WTC11 (cell line): ENCODE measurements around the gene MARK3. TPM values are rescaled to one million over a fixed set of nuclear protein-coding genes. Genes with fewer than 3 reads are reported as not detected.

Experiments
- ATAC-seq: fragments of 200-7000 bp; cut with Tn5 transposase; 2 replicates; pipeline ENCODE4 v1.10.0; 2021; ENCODE audit warnings: mild to moderate bottlenecking, moderate library complexity
- CTCF ChIA-PET: fragments of 300-600 bp; sonication (Branson Sonifier 250); formaldehyde crosslinking; loops from one replicate; lab custom pipeline; 2021; ENCODE audit warnings: antibody characterized with exemption; lab: Charles Lee
- POLR2A ChIA-PET: fragments of 350-600 bp; sonication (Branson Sonifier 250); formaldehyde crosslinking; loops from one replicate; lab custom pipeline; 2021; ENCODE audit warnings: antibody characterized with exemption; lab: Charles Lee
- DNase-seq: peaks from one replicate; pipeline ENCODE4 v3.0.0; 2021; ENCODE audit warnings: low spot score
- H3K27ac Mint-ChIP-seq: 2 replicates; pipeline ENCODE4 v1.8.0; 2021; ENCODE audit warnings: mixed read lengths
- H3K27me3 Mint-ChIP-seq: 2 replicates; pipeline ENCODE4 v1.8.0; 2021; ENCODE audit warnings: low read depth, mild to moderate bottlenecking, moderate library complexity, mixed read lengths
- H3K36me3 Mint-ChIP-seq: 2 replicates; pipeline ENCODE4 v1.8.0; 2021; ENCODE audit warnings: mixed read lengths
- H3K4me1 Mint-ChIP-seq: 2 replicates; pipeline ENCODE4 v1.8.0; 2022; ENCODE audit warnings: mixed read lengths
- H3K4me3 Mint-ChIP-seq: 2 replicates; pipeline ENCODE4 v1.8.0; 2021; ENCODE audit warnings: mild to moderate bottlenecking, moderate library complexity, mixed read lengths
- H3K9me3 Mint-ChIP-seq: 2 replicates; pipeline ENCODE4 v1.8.0; 2021; ENCODE audit warnings: mixed read lengths
- CREB1 ChIP-seq: sonication (generic); formaldehyde crosslinking; IDR thresholded peaks from 2 replicates; pipeline ENCODE4 v1.8.0; 2023; ENCODE audit warnings: mild to moderate bottlenecking, missing genetic modification reagents
- FOXK1 ChIP-seq: sonication (generic); formaldehyde crosslinking; IDR thresholded peaks from 2 replicates; pipeline ENCODE4 v1.8.0; 2022; ENCODE audit warnings: mild to moderate bottlenecking, moderate library complexity, missing genetic modification reagents
- FOXP1 ChIP-seq: sonication (generic); formaldehyde crosslinking; IDR thresholded peaks from 2 replicates; pipeline ENCODE4 v1.8.0; 2022; ENCODE audit warnings: missing genetic modification reagents, mild to moderate bottlenecking, moderate library complexity, borderline replicate concordance
- GRHL2 ChIP-seq: fragments of 250-450 bp; sonication (Bioruptor Pico); IDR thresholded peaks from 2 replicates; pipeline ENCODE4 v1.8.0; 2022; ENCODE audit warnings: mild to moderate bottlenecking, moderate library complexity; ENCODE audit not compliant: insufficient replicate concordance, severe bottlenecking
- TEAD4 ChIP-seq: sonication (generic); formaldehyde crosslinking; IDR thresholded peaks from 2 replicates; pipeline ENCODE4 v1.8.0; 2022; ENCODE audit warnings: mild to moderate bottlenecking, missing genetic modification reagents
- ZNF121 ChIP-seq: sonication (generic); formaldehyde crosslinking; IDR thresholded peaks from 2 replicates; pipeline ENCODE4 v1.8.0; 2023; ENCODE audit warnings: missing genetic modification reagents
- ZNF263 ChIP-seq: sonication (generic); formaldehyde crosslinking; IDR thresholded peaks from 2 replicates; pipeline ENCODE4 v1.8.1; 2022; ENCODE audit warnings: low read depth, mild to moderate bottlenecking, moderate library complexity, missing genetic modification reagents
- ZNF416 ChIP-seq: fragments of 250-450 bp; sonication (Bioruptor Pico); IDR thresholded peaks from 2 replicates; pipeline ENCODE4 v1.9.0; 2021; ENCODE audit warnings: mild to moderate bottlenecking, inconsistent platforms
- total RNA-seq: library from RNA; stranded (reverse); gene quantifications from 3 replicates; pipeline ENCODE4 v1.2.3, GENCODE V29; 2021
- TF ChIP-seq, protein P1 (sequence below): sonication (generic); formaldehyde crosslinking; conservative IDR thresholded peaks from 2 replicates; pipeline ENCODE4 v1.8.1; 2023; ENCODE audit warnings: mild to moderate bottlenecking, low read depth, missing genetic modification reagents, moderate library complexity
- TF ChIP-seq, protein P2 (sequence below): sonication (generic); formaldehyde crosslinking; IDR thresholded peaks from 2 replicates; pipeline ENCODE4 v1.8.0; 2023; ENCODE audit warnings: missing genetic modification reagents, mild to moderate bottlenecking, borderline replicate concordance
- TF ChIP-seq, protein P3 (sequence below): fragments of 250-450 bp; sonication (Bioruptor Pico); IDR thresholded peaks from 2 replicates; pipeline ENCODE4 v1.8.0; 2021; ENCODE audit warnings: mild to moderate bottlenecking
- TF ChIP-seq, protein P4 (sequence below): fragments of 200-600 bp; IDR thresholded peaks from 2 replicates; pipeline ENCODE4 v1.8.0; 2022; ENCODE audit warnings: antibody characterized with exemption
- TF ChIP-seq, protein P5 (sequence below): sonication (generic); formaldehyde crosslinking; IDR thresholded peaks from 2 replicates; pipeline ENCODE4 v1.8.1; 2023; ENCODE audit warnings: mild to moderate bottlenecking, missing genetic modification reagents
- TF ChIP-seq, protein P6 (sequence below): sonication (generic); formaldehyde crosslinking; IDR thresholded peaks from 2 replicates; pipeline ENCODE4 v1.8.1; 2022; ENCODE audit warnings: mild to moderate bottlenecking, missing genetic modification reagents, moderate library complexity, borderline replicate concordance
- TF ChIP-seq, protein P7 (sequence below): sonication (generic); formaldehyde crosslinking; IDR thresholded peaks from 2 replicates; pipeline ENCODE4 v1.8.0; 2022; ENCODE audit warnings: mild to moderate bottlenecking, missing genetic modification reagents

MARK3 gene
- total RNA-seq, 1 experiment from 2014 or later: 93.7 TPM

DNA sequence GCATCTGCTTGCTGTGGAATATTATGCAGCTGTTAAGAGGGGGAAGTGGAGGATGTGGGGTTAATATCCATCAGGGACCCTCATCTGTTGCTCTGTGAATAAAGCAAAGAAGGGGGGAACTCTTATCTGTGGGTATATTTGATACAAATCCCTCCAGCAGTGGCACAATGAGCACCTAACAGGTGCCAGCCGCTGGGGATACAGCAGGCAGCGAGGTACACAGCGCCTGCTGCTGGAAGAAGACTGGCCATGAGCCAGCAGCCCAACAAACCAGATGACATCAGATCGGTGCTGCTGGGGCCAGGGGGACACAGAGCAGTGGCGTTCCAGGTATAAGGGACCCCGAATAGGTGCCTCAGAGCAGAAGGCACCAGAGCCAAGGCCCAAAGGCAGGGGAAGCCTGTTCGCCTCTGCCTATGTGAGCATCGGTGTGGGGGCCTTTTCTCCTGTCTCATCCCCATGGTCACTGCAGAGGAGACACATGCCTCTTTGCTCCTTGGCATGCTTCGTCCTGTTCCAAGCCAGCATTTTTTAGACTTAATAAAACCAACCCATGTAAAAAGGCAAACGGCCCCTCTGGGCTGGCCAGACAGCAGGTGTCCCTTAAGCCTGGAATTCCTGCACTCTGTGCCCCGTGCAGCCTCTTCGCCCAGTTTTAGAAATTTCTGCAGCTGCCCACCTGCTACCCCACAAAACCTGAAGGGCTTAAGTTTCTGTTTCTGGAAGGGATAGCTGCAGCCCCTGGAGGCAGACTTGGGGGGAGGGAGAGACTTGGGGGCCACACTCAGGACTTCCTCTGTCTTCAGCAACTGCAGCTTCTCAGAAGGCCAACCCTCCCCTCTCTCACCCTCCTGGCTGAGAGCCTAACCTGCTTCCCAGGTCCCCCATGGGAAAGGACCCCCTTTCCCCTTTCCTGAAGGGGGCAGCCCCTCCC is 139.1 kb downstream of the MARK3 start:
- no peaks in the 10 kb centered on the region for H3K9me3 Mint-ChIP-seq
- H3K27me3 Mint-ChIP-seq: peaks cover 27% of the 10 kb centered on the region
- DNase-seq (no peak), ATAC-seq (no peak)
- H3K27ac Mint-ChIP-seq: no peak overlapping the region
- peak overlapping the region; percentile 62 for H3K4me3 Mint-ChIP-seq
- H3K4me1 Mint-ChIP-seq: peaks cover 17% of the 10 kb centered on the region
- ChIA-PET POLR2A (interaction anchor here (0.7 to 8.3 kb wide), 3 partner anchors 15 to 191 kb away, joined by 3 to 65 read pairs (median 3); partner anchors contain the start of gene ZFYVE21), CTCF (interaction anchor here (3.4 to 12.2 kb wide), 2 partner anchors 19 to 420 kb away, joined by 11 to 455 read pairs; no protein-coding TSS in a partner anchor)
- peaks cover 8% of the 10 kb centered on the region for H3K36me3 Mint-ChIP-seq
- no peak for TF ChIP-seq FOXP1
- TF ChIP-seq GRHL2 (CRISPR knock-in tag): no peak
- TF ChIP-seq, protein P1, sequence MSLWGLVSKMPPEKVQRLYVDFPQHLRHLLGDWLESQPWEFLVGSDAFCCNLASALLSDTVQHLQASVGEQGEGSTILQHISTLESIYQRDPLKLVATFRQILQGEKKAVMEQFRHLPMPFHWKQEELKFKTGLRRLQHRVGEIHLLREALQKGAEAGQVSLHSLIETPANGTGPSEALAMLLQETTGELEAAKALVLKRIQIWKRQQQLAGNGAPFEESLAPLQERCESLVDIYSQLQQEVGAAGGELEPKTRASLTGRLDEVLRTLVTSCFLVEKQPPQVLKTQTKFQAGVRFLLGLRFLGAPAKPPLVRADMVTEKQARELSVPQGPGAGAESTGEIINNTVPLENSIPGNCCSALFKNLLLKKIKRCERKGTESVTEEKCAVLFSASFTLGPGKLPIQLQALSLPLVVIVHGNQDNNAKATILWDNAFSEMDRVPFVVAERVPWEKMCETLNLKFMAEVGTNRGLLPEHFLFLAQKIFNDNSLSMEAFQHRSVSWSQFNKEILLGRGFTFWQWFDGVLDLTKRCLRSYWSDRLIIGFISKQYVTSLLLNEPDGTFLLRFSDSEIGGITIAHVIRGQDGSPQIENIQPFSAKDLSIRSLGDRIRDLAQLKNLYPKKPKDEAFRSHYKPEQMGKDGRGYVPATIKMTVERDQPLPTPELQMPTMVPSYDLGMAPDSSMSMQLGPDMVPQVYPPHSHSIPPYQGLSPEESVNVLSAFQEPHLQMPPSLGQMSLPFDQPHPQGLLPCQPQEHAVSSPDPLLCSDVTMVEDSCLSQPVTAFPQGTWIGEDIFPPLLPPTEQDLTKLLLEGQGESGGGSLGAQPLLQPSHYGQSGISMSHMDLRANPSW: no peak
- TF ChIP-seq TEAD4 (CRISPR knock-in tag): no peak
- TF ChIP-seq CREB1 (CRISPR knock-in tag): no peak
- TF ChIP-seq, protein P2, sequence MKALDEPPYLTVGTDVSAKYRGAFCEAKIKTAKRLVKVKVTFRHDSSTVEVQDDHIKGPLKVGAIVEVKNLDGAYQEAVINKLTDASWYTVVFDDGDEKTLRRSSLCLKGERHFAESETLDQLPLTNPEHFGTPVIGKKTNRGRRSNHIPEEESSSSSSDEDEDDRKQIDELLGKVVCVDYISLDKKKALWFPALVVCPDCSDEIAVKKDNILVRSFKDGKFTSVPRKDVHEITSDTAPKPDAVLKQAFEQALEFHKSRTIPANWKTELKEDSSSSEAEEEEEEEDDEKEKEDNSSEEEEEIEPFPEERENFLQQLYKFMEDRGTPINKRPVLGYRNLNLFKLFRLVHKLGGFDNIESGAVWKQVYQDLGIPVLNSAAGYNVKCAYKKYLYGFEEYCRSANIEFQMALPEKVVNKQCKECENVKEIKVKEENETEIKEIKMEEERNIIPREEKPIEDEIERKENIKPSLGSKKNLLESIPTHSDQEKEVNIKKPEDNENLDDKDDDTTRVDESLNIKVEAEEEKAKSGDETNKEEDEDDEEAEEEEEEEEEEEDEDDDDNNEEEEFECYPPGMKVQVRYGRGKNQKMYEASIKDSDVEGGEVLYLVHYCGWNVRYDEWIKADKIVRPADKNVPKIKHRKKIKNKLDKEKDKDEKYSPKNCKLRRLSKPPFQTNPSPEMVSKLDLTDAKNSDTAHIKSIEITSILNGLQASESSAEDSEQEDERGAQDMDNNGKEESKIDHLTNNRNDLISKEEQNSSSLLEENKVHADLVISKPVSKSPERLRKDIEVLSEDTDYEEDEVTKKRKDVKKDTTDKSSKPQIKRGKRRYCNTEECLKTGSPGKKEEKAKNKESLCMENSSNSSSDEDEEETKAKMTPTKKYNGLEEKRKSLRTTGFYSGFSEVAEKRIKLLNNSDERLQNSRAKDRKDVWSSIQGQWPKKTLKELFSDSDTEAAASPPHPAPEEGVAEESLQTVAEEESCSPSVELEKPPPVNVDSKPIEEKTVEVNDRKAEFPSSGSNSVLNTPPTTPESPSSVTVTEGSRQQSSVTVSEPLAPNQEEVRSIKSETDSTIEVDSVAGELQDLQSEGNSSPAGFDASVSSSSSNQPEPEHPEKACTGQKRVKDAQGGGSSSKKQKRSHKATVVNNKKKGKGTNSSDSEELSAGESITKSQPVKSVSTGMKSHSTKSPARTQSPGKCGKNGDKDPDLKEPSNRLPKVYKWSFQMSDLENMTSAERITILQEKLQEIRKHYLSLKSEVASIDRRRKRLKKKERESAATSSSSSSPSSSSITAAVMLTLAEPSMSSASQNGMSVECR (CRISPR knock-in tag): no peak
- TF ChIP-seq, protein P3, sequence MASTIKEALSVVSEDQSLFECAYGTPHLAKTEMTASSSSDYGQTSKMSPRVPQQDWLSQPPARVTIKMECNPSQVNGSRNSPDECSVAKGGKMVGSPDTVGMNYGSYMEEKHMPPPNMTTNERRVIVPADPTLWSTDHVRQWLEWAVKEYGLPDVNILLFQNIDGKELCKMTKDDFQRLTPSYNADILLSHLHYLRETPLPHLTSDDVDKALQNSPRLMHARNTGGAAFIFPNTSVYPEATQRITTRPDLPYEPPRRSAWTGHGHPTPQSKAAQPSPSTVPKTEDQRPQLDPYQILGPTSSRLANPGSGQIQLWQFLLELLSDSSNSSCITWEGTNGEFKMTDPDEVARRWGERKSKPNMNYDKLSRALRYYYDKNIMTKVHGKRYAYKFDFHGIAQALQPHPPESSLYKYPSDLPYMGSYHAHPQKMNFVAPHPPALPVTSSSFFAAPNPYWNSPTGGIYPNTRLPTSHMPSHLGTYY (CRISPR knock-in tag): no peak
- TF ChIP-seq, protein P4, sequence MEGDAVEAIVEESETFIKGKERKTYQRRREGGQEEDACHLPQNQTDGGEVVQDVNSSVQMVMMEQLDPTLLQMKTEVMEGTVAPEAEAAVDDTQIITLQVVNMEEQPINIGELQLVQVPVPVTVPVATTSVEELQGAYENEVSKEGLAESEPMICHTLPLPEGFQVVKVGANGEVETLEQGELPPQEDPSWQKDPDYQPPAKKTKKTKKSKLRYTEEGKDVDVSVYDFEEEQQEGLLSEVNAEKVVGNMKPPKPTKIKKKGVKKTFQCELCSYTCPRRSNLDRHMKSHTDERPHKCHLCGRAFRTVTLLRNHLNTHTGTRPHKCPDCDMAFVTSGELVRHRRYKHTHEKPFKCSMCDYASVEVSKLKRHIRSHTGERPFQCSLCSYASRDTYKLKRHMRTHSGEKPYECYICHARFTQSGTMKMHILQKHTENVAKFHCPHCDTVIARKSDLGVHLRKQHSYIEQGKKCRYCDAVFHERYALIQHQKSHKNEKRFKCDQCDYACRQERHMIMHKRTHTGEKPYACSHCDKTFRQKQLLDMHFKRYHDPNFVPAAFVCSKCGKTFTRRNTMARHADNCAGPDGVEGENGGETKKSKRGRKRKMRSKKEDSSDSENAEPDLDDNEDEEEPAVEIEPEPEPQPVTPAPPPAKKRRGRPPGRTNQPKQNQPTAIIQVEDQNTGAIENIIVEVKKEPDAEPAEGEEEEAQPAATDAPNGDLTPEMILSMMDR: no peak
- no peak for TF ChIP-seq ZNF416 (CRISPR knock-in tag)
- TF ChIP-seq, protein P5, sequence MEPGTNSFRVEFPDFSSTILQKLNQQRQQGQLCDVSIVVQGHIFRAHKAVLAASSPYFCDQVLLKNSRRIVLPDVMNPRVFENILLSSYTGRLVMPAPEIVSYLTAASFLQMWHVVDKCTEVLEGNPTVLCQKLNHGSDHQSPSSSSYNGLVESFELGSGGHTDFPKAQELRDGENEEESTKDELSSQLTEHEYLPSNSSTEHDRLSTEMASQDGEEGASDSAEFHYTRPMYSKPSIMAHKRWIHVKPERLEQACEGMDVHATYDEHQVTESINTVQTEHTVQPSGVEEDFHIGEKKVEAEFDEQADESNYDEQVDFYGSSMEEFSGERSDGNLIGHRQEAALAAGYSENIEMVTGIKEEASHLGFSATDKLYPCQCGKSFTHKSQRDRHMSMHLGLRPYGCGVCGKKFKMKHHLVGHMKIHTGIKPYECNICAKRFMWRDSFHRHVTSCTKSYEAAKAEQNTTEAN (CRISPR knock-in tag): no peak
- no peak for TF ChIP-seq ZNF121 (CRISPR knock-in tag)
- no peak for TF ChIP-seq FOXK1 (CRISPR knock-in tag)
- TF ChIP-seq, protein P6, sequence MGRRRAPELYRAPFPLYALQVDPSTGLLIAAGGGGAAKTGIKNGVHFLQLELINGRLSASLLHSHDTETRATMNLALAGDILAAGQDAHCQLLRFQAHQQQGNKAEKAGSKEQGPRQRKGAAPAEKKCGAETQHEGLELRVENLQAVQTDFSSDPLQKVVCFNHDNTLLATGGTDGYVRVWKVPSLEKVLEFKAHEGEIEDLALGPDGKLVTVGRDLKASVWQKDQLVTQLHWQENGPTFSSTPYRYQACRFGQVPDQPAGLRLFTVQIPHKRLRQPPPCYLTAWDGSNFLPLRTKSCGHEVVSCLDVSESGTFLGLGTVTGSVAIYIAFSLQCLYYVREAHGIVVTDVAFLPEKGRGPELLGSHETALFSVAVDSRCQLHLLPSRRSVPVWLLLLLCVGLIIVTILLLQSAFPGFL (CRISPR knock-in tag): no peak
- no peak for TF ChIP-seq ZNF263 (CRISPR knock-in tag)
- TF ChIP-seq, protein P7, sequence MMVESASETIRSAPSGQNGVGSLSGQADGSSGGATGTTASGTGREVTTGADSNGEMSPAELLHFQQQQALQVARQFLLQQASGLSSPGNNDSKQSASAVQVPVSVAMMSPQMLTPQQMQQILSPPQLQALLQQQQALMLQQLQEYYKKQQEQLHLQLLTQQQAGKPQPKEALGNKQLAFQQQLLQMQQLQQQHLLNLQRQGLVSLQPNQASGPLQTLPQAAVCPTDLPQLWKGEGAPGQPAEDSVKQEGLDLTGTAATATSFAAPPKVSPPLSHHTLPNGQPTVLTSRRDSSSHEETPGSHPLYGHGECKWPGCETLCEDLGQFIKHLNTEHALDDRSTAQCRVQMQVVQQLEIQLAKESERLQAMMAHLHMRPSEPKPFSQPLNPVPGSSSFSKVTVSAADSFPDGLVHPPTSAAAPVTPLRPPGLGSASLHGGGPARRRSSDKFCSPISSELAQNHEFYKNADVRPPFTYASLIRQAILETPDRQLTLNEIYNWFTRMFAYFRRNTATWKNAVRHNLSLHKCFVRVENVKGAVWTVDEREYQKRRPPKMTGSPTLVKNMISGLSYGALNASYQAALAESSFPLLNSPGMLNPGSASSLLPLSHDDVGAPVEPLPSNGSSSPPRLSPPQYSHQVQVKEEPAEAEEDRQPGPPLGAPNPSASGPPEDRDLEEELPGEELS: no peak
